GM18861 (cell line): Measurements from ENCODE around the gene CFAP65.

Source experiments
- ATAC-seq: cut with Tn5 transposase; IDR thresholded peaks from one replicate; pipeline ENCODE4 v1.9.1; 2021; ENCODE audit not compliant: unreplicated experiment

Gene CFAP65, protein sequence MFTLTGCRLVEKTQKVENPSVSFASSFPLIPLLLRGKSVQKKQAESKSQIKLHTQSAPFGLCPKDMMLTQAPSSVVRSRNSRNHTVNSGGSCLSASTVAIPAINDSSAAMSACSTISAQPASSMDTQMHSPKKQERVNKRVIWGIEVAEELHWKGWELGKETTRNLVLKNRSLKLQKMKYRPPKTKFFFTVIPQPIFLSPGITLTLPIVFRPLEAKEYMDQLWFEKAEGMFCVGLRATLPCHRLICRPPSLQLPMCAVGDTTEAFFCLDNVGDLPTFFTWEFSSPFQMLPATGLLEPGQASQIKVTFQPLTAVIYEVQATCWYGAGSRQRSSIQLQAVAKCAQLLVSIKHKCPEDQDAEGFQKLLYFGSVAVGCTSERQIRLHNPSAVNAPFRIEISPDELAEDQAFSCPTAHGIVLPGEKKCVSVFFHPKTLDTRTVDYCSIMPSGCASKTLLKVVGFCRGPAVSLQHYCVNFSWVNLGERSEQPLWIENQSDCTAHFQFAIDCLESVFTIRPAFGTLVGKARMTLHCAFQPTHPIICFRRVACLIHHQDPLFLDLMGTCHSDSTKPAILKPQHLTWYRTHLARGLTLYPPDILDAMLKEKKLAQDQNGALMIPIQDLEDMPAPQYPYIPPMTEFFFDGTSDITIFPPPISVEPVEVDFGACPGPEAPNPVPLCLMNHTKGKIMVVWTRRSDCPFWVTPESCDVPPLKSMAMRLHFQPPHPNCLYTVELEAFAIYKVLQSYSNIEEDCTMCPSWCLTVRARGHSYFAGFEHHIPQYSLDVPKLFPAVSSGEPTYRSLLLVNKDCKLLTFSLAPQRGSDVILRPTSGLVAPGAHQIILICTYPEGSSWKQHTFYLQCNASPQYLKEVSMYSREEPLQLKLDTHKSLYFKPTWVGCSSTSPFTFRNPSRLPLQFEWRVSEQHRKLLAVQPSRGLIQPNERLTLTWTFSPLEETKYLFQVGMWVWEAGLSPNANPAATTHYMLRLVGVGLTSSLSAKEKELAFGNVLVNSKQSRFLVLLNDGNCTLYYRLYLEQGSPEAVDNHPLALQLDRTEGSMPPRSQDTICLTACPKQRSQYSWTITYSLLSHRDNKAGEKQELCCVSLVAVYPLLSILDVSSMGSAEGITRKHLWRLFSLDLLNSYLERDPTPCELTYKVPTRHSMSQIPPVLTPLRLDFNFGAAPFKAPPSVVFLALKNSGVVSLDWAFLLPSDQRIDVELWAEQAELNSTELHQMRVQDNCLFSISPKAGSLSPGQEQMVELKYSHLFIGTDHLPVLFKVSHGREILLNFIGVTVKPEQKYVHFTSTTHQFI (N-terminal part only)

DNA sequence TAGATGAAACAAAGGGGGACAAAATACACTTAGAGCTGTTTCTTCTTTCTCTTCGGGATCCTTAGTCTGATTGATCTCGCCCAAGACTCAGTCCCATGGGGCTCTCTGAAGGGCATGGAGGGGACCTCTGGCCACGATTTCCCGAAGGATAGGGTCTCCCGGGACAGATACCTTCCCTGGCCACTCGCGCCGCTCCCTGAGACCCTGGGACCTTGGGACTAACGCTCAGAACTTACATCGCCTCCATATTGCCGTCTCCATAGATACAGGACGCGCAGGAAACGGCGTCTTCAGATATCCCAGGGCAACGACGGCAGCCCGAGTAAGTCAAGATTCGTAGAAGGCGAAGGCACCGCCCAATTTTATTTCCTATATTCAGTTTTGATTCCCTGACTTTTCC lies at the start of gene CFAP65:
TSS of gene CFAP65 (minus strand) at position 265 of the 400 bp plus-strand sequence. CDS start 2,468 bp downstream, outside the sequence.
- ATAC-seq = no peak

- ATAC-seq = no peak
Observed at GRCh38 chr2:219090436-219091299, 49.4 kb upstream of the CFAP65 start.

DNA sequence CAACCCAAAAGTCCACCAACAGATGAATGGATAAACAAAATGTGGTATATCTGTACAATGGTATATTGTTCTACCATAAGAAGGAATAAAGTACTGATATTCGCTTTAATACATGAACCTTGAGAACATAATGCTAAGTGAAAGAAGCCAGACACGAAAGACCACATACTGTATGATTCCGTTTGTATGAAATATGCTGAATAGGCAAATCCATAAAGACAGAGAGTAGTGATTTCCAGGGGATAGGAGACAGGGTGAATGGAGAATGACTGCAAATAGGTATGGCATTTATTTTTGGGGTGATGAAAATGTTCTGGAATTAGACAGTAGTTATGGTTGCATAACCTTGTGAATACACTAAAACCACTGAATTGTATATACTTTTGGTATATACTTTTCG lies 48.0 kb upstream of the CFAP65 start:
- ATAC-seq = no peak

DNA sequence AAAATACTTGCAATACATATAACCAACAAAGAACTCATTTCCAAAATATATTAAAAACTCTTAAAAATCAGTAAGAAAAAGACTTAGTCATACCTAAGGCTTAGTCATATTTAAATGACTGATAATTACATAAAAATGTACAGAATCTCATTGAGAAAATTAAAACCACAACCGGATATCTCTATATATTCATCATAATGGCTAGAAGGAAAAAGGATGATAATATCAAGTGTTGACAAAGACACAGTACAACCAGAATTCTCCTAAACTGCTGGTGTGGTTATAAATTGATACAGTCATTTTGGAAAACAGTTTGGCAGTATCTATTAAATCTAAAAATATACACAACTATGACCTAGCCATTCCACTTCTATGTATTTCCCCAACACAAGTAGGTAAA lies 46.5 kb upstream of the CFAP65 start:
- no peak for ATAC-seq

DNA sequence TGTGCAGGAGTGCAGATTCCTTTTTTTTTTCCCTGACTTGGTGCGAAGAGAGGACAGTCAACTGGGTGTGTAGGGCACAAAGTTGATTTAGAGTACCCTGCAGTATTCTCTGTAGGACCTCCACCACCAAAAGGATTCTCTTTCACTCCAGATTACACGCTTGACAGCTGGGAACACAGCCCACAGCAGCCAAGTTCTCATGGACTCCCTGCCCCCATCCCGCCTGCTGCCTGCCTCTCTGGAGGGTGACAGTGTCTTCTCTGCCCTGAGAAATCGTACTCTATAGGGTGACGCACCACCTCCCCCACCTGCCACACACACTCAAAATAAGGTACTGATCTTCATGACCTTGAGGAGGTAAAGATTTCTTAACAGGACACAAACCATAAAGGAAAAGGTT lies 46.0 kb upstream of the CFAP65 start:
- no peak for ATAC-seq

- no peak for ATAC-seq
Observed at GRCh38 chr2:219086196-219086595, 44.9 kb upstream of the CFAP65 start.

DNA sequence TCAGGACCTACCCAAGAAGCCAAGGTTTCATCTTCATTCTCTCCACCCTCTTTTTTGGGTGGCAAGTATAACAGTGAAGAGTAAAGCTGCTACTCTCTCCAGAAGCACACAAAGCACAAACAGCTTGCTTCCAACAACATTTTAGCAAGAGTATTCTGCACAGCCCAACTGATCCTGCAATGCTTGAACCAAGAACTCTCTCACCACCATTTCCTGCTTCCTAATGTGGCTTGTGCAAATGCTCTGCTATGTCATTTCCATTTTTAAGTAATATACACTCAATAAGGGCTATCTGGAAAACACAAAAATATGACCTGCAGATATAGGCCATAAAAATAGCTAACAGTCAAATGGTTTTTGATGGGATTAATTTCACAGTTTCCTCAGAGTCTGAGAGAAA lies 43.5 kb upstream of the CFAP65 start:
- ATAC-seq = no peak

DNA sequence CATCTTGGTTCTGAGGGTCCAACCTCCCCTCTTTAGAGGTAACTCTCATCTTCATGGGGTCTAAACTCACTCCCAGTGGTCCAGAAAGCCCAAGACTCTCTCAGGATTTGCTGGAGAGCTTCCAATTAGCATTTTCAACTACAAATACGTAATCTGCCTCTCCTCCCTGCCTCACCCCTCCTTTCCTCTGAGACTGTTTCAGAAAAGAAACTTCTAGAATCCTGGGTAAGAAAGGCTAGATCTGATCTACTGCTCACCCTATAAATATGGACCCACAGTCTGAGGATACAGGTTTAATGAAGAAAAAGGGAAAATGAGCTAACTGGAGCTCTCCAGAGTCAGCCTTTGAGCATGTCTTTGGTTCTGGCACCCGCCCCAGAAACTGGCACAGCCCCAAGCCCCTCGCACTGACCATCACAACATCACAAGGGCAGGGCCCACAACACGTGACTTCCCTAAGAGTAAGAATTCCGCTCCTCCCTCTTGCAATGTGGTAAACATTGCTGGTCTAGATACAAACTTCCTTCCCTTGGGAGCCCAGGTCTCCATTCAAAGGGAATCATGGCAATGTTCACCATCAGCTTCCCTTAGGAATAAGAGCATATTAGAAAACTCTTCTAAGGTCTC lies 41.1 kb upstream of the CFAP65 start:
- ATAC-seq = no peak

DNA sequence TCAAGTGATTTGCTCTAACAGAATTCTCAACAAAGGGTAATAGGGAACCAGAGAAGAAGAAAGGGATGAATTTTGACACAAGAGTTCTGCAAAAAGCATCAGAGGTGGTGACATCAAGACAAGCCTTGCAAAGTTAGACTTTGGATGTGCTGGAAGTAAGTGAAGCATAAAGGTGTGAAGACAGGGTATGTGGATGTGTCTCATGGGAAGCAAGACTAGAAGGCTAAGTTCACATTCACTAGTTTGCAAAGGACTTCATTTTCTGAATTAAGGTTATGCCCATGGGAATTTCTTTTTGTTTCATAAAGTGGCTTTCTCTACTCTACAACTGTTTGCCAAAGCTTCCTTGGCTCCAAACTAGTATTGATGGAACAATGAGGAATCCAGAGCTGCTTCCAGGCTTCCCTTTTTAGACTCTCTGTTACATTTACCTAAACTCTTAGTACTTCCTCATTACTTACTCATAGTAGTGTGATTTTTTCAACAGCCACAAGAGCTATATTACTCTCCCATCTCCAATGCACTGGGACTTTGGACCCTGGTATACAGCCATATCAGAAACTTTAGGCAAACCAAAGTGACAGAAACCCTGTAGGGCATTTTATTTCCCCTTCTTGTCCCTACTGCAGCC lies 40.5 kb upstream of the CFAP65 start:
- no peak for ATAC-seq

DNA sequence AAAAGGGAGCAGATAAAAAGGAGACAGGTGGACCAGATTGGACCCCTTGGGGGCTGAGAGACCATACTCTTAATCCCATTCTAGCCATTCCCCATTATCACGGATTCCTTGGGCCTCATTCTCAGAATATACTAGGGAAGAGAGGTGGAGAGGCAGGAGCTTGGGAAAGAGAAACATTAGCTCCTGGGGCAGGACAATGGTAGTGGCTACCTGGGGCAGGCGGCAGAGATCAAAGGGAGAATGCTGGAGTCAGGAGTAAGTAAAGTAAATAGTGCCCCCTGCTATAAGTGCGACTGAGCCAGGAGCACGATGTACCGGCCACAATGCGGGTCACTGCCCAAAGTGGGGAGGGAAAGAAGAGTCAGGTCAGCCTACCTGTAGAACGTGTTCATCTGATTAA lies 39.8 kb upstream of the CFAP65 start:
- ATAC-seq = no peak

DNA sequence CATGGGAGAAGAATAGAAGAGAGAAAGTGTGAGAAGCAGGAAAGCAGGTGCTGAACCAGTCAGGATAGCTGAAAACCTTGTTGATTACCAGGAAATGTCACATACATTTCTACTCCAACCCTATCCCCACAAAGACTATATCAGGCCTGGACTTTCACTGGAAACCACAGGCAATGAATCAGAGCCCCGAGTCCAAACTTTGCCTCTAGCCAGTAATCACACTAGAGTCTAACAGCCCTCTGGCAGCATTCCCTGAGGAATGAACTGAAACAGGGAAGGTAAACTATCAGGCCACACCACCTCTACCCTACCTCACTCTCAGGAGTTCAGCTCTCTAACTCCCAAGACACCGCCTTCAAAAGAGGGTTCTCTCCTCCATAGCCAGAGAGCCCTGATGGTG lies 38.1 kb upstream of the CFAP65 start:
- ATAC-seq = no peak

GRCh38 chr2:219078951-219079350 lies 37.6 kb upstream of the CFAP65 start:
- no peak for ATAC-seq

DNA sequence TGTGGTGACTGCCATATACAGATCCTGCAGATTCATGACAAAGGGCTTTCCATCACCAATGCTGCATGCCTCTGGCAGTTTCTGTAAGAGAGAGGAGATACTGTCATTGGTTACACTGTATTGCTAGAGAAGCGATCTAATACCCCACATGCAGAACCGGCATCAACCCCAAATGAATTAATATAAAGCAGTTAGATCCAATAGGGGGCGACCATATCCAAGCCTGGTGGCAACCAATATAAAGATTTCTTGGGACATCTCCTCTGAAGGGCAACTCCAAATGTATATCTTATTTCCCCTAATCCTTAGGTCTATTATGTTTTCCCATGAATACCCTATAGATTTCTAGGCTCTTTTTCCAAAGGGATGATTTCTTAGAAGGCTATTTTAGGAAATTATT lies 36.8 kb upstream of the CFAP65 start:
- no peak for ATAC-seq

- ATAC-seq = no peak
Observed at GRCh38 chr2:219076253-219076652, 34.9 kb upstream of the CFAP65 start.

GRCh38 chr2:219073413-219074129 lies 32.3 kb upstream of the CFAP65 start:
- no peak for ATAC-seq

DNA sequence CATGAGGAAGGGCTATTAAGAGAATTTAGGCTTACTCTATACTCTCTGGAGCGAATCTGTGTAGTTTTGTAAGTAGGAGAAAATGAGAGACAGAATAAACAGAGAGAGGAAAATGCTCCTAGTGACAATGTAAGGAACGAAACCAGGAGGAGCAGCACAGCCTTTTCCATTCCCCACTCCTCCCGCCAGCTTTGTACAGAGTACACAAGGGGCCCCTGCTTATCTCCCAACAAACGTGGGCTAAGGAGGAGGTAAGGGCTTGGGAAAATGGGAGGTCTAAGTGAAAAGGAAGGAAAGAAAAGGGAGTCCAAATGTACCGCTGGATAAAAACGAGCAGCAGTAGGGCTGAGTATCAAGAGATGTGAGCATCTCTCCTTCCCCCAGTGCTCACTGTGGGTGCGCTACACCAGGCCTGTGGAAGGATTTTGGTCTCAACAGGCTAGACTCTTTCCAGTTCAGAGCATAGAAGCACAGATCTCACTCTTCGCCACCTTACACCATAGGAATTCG lies 31.5 kb upstream of the CFAP65 start:
- no peak for ATAC-seq

DNA sequence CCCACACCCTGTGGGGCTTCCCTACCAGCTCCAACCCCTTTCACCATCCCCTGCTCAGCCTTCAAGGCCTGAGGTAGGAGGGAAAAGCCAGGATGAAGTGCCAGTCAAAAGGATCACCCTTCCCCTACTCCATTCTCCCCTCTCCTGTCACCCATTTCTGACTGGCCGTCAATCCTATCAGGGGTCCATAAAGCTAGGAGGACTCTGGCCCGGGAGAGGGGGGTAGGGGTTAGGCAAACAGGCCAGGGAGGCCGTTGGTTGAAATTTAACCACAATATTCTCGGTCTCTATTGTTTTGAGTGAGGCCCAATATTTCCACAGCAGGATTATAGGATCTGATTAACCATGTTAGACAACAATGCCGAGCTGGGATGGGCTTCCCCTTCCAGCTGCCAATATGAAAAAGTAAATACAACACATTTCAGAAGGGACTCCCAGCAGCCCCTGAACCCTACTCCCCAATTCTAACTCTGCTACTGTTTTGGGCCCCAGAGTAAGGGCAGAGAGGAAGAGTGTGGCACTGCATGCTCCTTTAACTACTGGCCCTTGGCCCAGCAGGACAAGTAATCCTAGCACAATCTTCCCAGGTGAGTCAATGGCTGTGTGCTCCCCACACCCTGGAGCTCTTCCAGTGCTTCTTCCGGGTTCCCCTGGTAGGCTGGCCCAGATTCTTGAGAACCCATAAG lies 30.0 kb upstream of the CFAP65 start:
- no peak for ATAC-seq

DNA sequence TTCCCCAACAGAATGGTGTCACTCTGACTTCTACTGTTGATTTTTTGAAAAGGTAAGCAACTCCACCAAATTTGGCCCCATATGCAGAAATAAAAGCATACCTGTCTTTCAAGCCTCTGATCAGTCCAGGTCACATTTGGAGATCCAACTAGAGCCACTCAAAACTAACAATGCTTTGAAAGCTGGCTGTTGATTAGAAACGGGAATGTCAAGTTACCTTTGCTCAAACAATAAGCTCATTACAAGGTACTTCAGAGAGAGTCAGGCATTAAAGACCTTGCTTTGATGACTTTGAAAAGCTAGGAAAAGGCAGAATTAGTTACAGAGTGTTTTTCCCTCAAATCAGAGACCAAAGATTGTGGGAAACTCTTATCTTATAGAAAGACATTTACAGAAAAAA lies 24.2 kb upstream of the CFAP65 start:
- no peak for ATAC-seq
